Lower leg skin (tissue), 4 donors: ENCODE data around the gene AP5B1. TPM values are rescaled to one million over a fixed set of nuclear protein-coding genes. Genes with fewer than 3 reads are reported as not detected.
A peak's percentile ranks its signal among the peaks of the same experiment; 100 is the strongest.

Experiments used
- DNase-seq, 2 donors: peaks; one replicate each; pipeline ENCODE4 v3.0.0-alpha.2; 2019; ENCODE audit warnings: low spot score in 2 of 2
- H3K4me3 ChIP-seq: fragments of 200-600 bp; sonication (generic); 2 replicates; pipeline ENCODE4 v1.5.1; 2017; ENCODE audit warnings: mild to moderate bottlenecking, low read depth; ENCODE audit not compliant: poor library complexity, severe bottlenecking
- POLR2A ChIP-seq, 2 donors: fragments of 450-650 bp; IDR thresholded peaks; one replicate each; pipeline ENCODE4 v1.6.1; 2016 to 2017; ENCODE audit warnings: antibody characterized with exemption in 2 of 2, mild to moderate bottlenecking in 1 of 2, moderate library complexity in 1 of 2
- WGBS, 2 donors: methylation state at CpG; one replicate each; pipeline ENCODE4 v1.1.5; 2018; 5-methylcytosine and 5-hydroxymethylcytosine counted together
- intact Hi-C: fragments of 100-400 bp; cut with DNase I; formaldehyde crosslinking; loops from one replicate; pipeline ENCODE4 v1.15.0; 2023; ENCODE audit warnings: low total_unique reads
- total RNA-seq, 4 donors: library from RNA; depleted of rRNA; stranded (reverse); fragments of >200 nt; gene quantifications; one replicate each; pipeline ENCODE4 v1.1.0, GENCODE V29; 2016
- TF ChIP-seq, protein P1 (sequence below), 3 donors: fragments of 450-650 bp; IDR thresholded peaks; one replicate each; pipeline ENCODE4 v1.5.1; 2016; ENCODE audit warnings: antibody characterized with exemption in 3 of 3, mild to moderate bottlenecking in 3 of 3, moderate library complexity in 2 of 3

AP5B1 gene
- total RNA-seq, 4 donors from 2014 or later: 32.2 to 44.3 (median 39.7) TPM

DNA sequence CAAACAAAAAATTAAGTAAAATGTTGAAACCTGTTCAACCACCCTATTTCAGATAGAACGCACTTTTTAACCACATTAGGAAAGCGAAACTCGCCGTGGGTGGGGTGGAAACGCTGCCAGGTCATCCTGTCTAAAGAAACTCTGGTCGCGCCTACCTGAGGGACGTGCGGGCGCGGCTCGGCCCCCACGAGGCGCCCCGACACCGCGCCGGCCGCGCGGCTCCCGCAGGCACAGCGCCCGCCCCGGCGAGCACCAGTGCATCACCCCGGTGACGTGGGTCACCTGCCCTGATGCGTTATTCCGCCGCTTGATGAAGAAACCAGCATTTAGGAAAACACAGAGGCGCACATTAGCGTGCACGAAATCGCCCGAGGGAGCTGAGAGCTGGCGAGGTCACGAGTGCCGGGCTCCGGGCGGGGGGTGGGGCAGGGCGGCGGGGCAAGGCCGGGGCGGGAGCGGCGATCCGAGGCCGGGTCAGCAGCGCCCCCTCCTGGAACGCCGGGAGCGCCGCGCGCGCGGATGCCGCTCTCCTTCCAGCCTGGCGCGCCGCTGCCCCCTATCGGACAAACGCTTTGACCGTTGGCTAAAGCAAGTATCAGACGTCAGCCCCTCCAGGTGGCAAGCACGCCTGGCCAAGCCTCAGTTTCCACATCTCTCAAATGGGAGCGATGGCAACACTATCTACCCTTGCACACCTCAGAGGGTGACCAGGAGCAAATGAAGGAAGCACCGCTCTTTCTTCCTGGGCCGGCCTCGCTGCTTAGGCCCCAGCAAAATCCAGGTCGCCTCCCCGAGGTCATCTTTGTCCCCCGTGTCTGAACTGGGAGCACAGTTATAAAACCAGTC lies 37.3 kb upstream of the AP5B1 start:
- 6 to 8% methylated on average over 47 to 71 of the region's 74 CpGs for WGBS, 2 donors
- intact Hi-C loops: loop anchor here (5.0 kb wide), 1 partner anchor 111 kb away; no protein-coding TSS in a partner anchor
- peak overlapping the region; percentile 52 for H3K4me3 ChIP-seq
- TF ChIP-seq POLR2A (IDR thresholded peaks at IDR 0.05): no peak
- TF ChIP-seq, protein P1, sequence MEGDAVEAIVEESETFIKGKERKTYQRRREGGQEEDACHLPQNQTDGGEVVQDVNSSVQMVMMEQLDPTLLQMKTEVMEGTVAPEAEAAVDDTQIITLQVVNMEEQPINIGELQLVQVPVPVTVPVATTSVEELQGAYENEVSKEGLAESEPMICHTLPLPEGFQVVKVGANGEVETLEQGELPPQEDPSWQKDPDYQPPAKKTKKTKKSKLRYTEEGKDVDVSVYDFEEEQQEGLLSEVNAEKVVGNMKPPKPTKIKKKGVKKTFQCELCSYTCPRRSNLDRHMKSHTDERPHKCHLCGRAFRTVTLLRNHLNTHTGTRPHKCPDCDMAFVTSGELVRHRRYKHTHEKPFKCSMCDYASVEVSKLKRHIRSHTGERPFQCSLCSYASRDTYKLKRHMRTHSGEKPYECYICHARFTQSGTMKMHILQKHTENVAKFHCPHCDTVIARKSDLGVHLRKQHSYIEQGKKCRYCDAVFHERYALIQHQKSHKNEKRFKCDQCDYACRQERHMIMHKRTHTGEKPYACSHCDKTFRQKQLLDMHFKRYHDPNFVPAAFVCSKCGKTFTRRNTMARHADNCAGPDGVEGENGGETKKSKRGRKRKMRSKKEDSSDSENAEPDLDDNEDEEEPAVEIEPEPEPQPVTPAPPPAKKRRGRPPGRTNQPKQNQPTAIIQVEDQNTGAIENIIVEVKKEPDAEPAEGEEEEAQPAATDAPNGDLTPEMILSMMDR (IDR thresholded peaks at IDR 0.05): peak in 2 of 3 donors; percentile 62 to 97
- peak; percentile 90 to 99 for DNase-seq

DNA sequence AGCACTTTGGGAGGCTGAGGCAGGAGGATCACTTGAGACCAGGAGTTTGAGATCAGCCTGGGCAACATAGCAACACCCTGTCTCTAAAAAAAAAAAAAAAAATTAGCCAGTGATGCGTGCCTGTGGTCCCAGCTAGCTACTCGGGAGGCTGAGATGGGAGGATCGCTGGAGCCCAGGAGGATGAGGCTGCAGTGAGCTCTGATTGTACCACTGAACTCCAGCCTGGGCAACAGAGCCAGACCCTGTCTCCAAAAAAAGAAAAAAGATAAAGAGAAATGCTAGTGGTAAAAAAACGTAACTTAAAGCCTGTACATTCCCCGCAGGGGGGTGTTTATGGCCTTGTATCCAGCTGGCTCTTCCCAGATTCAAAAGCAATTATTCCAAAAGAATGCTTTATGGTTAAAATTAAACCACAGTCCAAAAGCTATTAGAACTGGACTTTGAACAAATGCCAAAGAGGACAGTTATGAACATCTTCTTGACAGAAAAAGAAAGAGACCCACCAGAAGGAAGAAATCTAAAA lies 36.6 kb upstream of the AP5B1 start:
- TF ChIP-seq, protein P1 (IDR thresholded peaks at IDR 0.05): no peak
- TF ChIP-seq POLR2A (IDR thresholded peaks at IDR 0.05): no peak
- intact Hi-C loops: loop anchor here (5.0 kb wide), 1 partner anchor 110 kb away; no protein-coding TSS in a partner anchor
- H3K4me3 ChIP-seq: peak overlapping the region; percentile 52
- WGBS, 2 donors: 58 to 64% methylated on average over 5 of the region's 5 CpGs
- DNase-seq: no peak

DNA sequence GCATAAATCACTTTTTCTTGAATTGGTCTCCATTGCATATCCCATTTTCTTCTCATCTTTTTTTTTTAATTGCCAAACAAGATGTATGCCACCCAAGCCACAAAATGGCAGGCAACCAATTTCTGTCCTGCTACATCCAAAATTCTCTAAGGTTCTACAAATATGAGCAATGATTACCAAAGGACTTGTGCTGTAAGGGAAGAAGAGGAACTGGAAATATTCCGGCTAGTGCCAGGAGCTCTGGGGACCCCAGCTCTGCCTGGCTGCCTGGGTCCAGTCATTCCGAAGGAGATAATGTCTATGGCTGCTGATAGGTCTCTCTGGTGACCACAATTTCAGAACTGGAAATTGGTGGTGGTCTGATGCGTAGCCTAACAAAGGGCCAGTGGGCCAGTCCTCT lies 35.9 kb upstream of the AP5B1 start:
- TF ChIP-seq, protein P1 (IDR thresholded peaks at IDR 0.05): no peak
- no peak for TF ChIP-seq POLR2A (IDR thresholded peaks at IDR 0.05)
- intact Hi-C loops: loop anchor here (5.0 kb wide), 1 partner anchor 109 kb away; no protein-coding TSS in a partner anchor
- WGBS, 2 donors: 92 to 93% methylated on average over 3 of the region's 3 CpGs
- DNase-seq: no peak
- no peak overlapping the region for H3K4me3 ChIP-seq

DNA sequence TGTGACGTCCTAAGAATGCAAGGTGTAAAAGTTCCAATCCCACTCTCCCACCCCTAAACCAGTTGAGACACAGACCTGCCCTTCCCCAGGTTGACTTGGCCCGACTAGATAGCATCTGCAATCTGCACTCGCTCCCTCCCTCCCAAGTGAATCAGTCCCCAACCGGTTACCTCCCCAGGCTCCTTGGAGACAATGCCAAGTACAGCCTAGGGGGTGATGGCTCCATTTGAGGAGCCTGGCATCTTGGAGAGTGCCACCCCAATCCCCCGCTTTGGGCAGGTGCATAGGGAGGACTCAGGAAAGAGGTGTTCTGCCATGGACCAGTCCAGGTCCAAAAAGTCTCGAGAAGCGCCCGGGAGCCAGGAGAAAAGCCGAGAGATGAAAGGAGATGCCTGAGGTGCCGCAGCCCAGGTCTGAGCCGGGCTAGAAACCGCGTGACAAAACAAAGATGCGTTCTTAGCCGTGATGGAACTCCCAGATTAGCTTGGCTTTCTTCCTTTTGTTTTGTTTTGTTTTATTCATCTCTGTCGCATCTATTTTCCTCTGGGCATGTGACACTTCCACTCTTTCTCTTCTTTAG lies 34.3 kb upstream of the AP5B1 start:
- TF ChIP-seq, protein P1 (IDR thresholded peaks at IDR 0.05): no peak
- TF ChIP-seq POLR2A (IDR thresholded peaks at IDR 0.05): no peak
- H3K4me3 ChIP-seq: no peak overlapping the region
- 61% methylated on average over 16 of the region's 16 CpGs for WGBS, 2 donors
- no peak for DNase-seq
- intact Hi-C loops: loop anchor here (5.0 kb wide), 1 partner anchor 108 kb away; no protein-coding TSS in a partner anchor

DNA sequence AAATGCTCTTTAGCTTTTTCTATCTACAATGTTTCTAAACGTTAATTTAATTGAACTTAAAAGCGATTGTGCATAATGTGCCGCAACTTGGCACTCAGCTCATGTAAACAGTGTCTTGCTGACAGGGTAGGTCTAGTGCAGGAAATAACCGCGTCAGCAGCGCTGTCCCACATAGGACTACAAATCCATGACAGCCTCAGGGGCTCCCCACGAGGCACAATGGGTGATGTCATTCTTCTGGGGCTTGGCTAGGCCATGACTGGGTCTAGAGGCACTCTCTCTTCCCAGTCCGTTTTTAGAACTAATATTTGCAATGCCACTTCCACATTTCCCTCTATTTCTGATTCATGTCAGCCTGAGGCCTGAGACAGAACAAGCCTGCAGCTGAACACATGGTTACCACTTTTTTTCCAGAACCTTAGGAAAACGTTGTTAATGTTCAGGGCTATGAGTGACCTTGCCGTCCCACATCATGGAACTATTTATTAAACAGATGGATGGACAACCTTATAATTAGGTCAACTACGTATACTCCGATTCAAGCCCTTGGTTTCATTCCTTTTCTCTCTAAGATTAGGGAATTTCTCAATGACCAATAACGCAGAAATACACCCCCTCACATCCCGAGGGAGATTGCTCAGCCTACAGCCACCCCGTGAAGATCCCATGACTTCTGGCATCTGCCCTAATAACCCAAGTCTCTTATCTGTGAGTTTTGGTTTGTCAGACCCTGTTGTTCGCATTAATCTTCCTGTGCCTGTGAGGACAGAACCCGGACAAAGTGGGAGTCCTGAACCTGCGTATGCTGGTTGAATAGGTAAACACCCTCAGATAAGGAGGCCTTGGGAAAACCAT lies 33.6 kb upstream of the AP5B1 start:
- no peak overlapping the region for H3K4me3 ChIP-seq
- DNase-seq: no peak
- TF ChIP-seq, protein P1 (IDR thresholded peaks at IDR 0.05): no peak
- TF ChIP-seq POLR2A (IDR thresholded peaks at IDR 0.05): no peak
- intact Hi-C loops: no loop called here
- 48 to 56% methylated on average over 18 of the region's 18 CpGs for WGBS, 2 donors
